NB4 (cell line): ENCODE measurements around the gene CIB2.

ENCODE experiments used
- DNase-seq: peaks from one replicate; pipeline ENCODE4 v3.0.0; 2010; ENCODE audit warnings: low read depth
- H3K4me3 ChIP-seq: one replicate; pipeline ENCODE4 v1.5.1; 2011; ENCODE audit warnings: mild to moderate bottlenecking, low read depth, low read length, moderate library complexity
- CTCF ChIP-seq: IDR thresholded peaks from one replicate; pipeline ENCODE4 v1.5.1; 2012; ENCODE audit warnings: low read depth, low read length
- MAX ChIP-seq: IDR thresholded peaks from 2 replicates; pipeline ENCODE4 v1.6.1; 2011; ENCODE audit warnings: low read depth, low read length
- MYC ChIP-seq: IDR thresholded peaks from 2 replicates; pipeline ENCODE4 v1.6.1; 2011; ENCODE audit warnings: low read depth, low read length
- POLR2A ChIP-seq: IDR thresholded peaks from 2 replicates; pipeline ENCODE4 v1.6.1; 2011; ENCODE audit warnings: mild to moderate bottlenecking; ENCODE audit not compliant: insufficient read length; ENCODE audit errors: extremely low read depth

Gene CIB2

GRCh38 chr15:78055919-78056713 is 75.1 kb downstream of the CIB2 start:
- DNase-seq, result peak; percentile 74
- no peak for TF ChIP-seq MYC
- TF ChIP-seq MAX, result no peak
- TF ChIP-seq CTCF, result no peak
- no peak for TF ChIP-seq POLR2A
- H3K4me3 ChIP-seq, result no peak overlapping the region

- H3K4me3 ChIP-seq, result no peak overlapping the region
- DNase-seq, result no peak
- TF ChIP-seq MYC (no peak), POLR2A (no peak), MAX (no peak), CTCF (no peak)
Measured at GRCh38 chr15:78054966-78055365, 76.3 kb downstream of the CIB2 start.
